ENCODE measurements around the gene EPHB1.

The EPHB1 gene

GRCh38 chr3:135069406-135069805 lies 274.3 kb downstream of the EPHB1 start:
- in situ Hi-C loops (cut with HindIII; ENCODE audit: low sequenced_read_pairs) = no loop called here

- in situ Hi-C loops (cut with HindIII; ENCODE audit: low sequenced_read_pairs) = no loop called here
These were observed 276.4 kb downstream of the EPHB1 start for GRCh38 chr3:135071483-135071882.

- in situ Hi-C loops (cut with HindIII; ENCODE audit: low sequenced_read_pairs) = no loop called here
These were observed 277.4 kb downstream of the EPHB1 start for GRCh38 chr3:135072431-135072830.

GRCh38 chr3:135075157-135075556 lies 280.1 kb downstream of the EPHB1 start:
- in situ Hi-C loops (cut with HindIII; ENCODE audit: low sequenced_read_pairs) = no loop called here

GRCh38 chr3:135076341-135076740 lies 281.3 kb downstream of the EPHB1 start:
- in situ Hi-C loops (cut with HindIII; ENCODE audit: low sequenced_read_pairs) = no loop called here

GRCh38 chr3:135077186-135077585 lies 282.1 kb downstream of the EPHB1 start:
- in situ Hi-C loops (cut with HindIII; ENCODE audit: low sequenced_read_pairs) = no loop called here

GRCh38 chr3:135078283-135078682 lies 283.2 kb downstream of the EPHB1 start:
- in situ Hi-C loops (cut with HindIII; ENCODE audit: low sequenced_read_pairs) = no loop called here

- in situ Hi-C loops (cut with HindIII; ENCODE audit: low sequenced_read_pairs) = no loop called here
These were observed 284.0 kb downstream of the EPHB1 start for GRCh38 chr3:135079095-135079494.

- in situ Hi-C loops (cut with HindIII; ENCODE audit: low sequenced_read_pairs) = no loop called here
These were observed 286.4 kb downstream of the EPHB1 start for GRCh38 chr3:135081451-135081850.

- in situ Hi-C loops (cut with HindIII; ENCODE audit: low sequenced_read_pairs) = no loop called here
These were observed 286.9 kb downstream of the EPHB1 start for GRCh38 chr3:135081856-135082434.

- in situ Hi-C loops (cut with HindIII; ENCODE audit: low sequenced_read_pairs) = no loop called here
These were observed 287.6 kb downstream of the EPHB1 start for GRCh38 chr3:135082706-135083105.

- in situ Hi-C loops (cut with HindIII; ENCODE audit: low sequenced_read_pairs) = no loop called here
These were observed 288.1 kb downstream of the EPHB1 start for GRCh38 chr3:135083179-135083578.

- in situ Hi-C loops (cut with HindIII; ENCODE audit: low sequenced_read_pairs) = no loop called here
These were observed 288.7 kb downstream of the EPHB1 start for GRCh38 chr3:135083756-135084155.

- in situ Hi-C loops (cut with HindIII; ENCODE audit: low sequenced_read_pairs) = no loop called here
These were observed 289.3 kb downstream of the EPHB1 start for GRCh38 chr3:135084405-135084804.

GRCh38 chr3:135084976-135085375 lies 289.9 kb downstream of the EPHB1 start:
- in situ Hi-C loops (cut with HindIII; ENCODE audit: low sequenced_read_pairs) = no loop called here

- in situ Hi-C loops (cut with HindIII; ENCODE audit: low sequenced_read_pairs) = no loop called here
These were observed 290.8 kb downstream of the EPHB1 start for GRCh38 chr3:135085652-135086436.

GRCh38 chr3:135087782-135088181 lies 292.7 kb downstream of the EPHB1 start:
- in situ Hi-C loops (cut with HindIII; ENCODE audit: low sequenced_read_pairs) = no loop called here

GRCh38 chr3:135089451-135089850 lies 294.4 kb downstream of the EPHB1 start:
- in situ Hi-C loops (cut with HindIII; ENCODE audit: low sequenced_read_pairs) = no loop called here

GRCh38 chr3:135090020-135090717 lies 295.1 kb downstream of the EPHB1 start:
- in situ Hi-C loops (cut with HindIII; ENCODE audit: low sequenced_read_pairs) = no loop called here

- in situ Hi-C loops (cut with HindIII; ENCODE audit: low sequenced_read_pairs) = no loop called here
These were observed 296.9 kb downstream of the EPHB1 start for GRCh38 chr3:135091946-135092345.

GRCh38 chr3:135093121-135093520 lies 298.1 kb downstream of the EPHB1 start:
- in situ Hi-C loops (cut with HindIII; ENCODE audit: low sequenced_read_pairs) = no loop called here

All from DLD1 (cell line).